DOHH2 (cell line): ENCODE data around the gene LIMS2.

ENCODE experiments used
- EZH2phosphoT487 ChIP-seq: fragments of 200-600 bp; sonication (generic); IDR thresholded peaks from 2 replicates; pipeline ENCODE4 v1.6.1; 2017; ENCODE audit warnings: borderline replicate concordance, mild to moderate bottlenecking, antibody characterized with exemption, low read length, moderate library complexity, mixed read lengths
- TF ChIP-seq, protein P1 (sequence below): fragments of 200-600 bp; sonication (generic); IDR thresholded peaks from one replicate; pipeline ENCODE4 v1.5.1; 2014; ENCODE audit warnings: antibody characterized with exemption, mild to moderate bottlenecking, low read depth, low read length; ENCODE audit not compliant: poor library complexity, severe bottlenecking

DNA sequence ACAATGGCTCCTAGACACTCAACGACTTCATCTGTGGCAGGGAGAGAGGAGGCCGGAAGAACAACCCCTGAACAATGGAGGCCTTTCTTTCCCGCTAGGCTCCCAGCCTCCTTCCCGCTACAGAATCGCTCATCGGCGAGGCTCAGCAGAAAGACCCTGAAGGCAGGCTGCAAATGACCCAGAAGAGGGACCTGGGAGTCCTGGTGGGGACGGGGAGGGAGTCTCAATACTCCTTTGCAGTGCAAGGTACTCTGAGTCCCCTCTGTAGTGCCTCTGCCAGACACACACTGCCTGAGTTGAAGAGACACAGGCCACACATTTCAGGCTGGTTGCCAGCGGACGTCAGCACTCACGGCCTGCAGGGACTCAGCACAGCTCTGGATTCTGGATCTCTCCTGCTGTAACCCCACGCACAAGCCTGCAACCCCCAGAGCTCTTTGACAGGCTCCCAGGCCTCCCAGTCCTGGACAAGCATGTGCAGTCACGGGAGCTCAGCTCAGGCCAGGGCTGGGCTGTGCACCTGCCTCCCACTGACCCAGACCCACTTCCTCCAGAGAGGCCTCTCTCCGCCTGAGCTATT, 23.3 kb downstream of the LIMS2 start:
- TF ChIP-seq, protein P1, sequence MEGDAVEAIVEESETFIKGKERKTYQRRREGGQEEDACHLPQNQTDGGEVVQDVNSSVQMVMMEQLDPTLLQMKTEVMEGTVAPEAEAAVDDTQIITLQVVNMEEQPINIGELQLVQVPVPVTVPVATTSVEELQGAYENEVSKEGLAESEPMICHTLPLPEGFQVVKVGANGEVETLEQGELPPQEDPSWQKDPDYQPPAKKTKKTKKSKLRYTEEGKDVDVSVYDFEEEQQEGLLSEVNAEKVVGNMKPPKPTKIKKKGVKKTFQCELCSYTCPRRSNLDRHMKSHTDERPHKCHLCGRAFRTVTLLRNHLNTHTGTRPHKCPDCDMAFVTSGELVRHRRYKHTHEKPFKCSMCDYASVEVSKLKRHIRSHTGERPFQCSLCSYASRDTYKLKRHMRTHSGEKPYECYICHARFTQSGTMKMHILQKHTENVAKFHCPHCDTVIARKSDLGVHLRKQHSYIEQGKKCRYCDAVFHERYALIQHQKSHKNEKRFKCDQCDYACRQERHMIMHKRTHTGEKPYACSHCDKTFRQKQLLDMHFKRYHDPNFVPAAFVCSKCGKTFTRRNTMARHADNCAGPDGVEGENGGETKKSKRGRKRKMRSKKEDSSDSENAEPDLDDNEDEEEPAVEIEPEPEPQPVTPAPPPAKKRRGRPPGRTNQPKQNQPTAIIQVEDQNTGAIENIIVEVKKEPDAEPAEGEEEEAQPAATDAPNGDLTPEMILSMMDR, result no peak
- TF ChIP-seq EZH2phosphoT487, result no peak
